ENCODE measurements around the gene HAUS1.
"Not testable (repeated sequence)": the region's sequence is repeated elsewhere in the genome, so short reads cannot be mapped to it uniquely, and the experiment has no call there.

The HAUS1 gene

GRCh38 chr18:46148810-46149209, 44.6 kb downstream of the HAUS1 start:
- peak; percentile 63 for DNase-seq
- in situ Hi-C loops (cut with HindIII; ENCODE audit: low pct_ligation_motif_present, low pct_unique_long_range_greater_than_20kb, low sequenced_read_pairs) = no loop called here

- in situ Hi-C loops (cut with HindIII; ENCODE audit: low pct_ligation_motif_present, low pct_unique_long_range_greater_than_20kb, low sequenced_read_pairs) = no loop called here
These were observed 48.2 kb downstream of the HAUS1 start for GRCh38 chr18:46152436-46152807.

GRCh38 chr18:46152808-46153617, 48.8 kb downstream of the HAUS1 start:
- DNase-seq = no peak
- in situ Hi-C loops (cut with HindIII; ENCODE audit: low pct_ligation_motif_present, low pct_unique_long_range_greater_than_20kb, low sequenced_read_pairs) = no loop called here

More at GRCh38 chr18:46152436-46152807, 48.2 kb downstream of the HAUS1 start:
- DNase-seq = peak; percentile 81

- DNase-seq = peak; percentile 90
- in situ Hi-C loops (cut with HindIII; ENCODE audit: low pct_ligation_motif_present, low pct_unique_long_range_greater_than_20kb, low sequenced_read_pairs) = no loop called here
These were observed 51.5 kb downstream of the HAUS1 start for GRCh38 chr18:46155641-46156051.

GRCh38 chr18:46156124-46156745, 52.0 kb downstream of the HAUS1 start:
- in situ Hi-C loops (cut with HindIII; ENCODE audit: low pct_ligation_motif_present, low pct_unique_long_range_greater_than_20kb, low sequenced_read_pairs) = no loop called here
- DNase-seq = no peak

- in situ Hi-C loops (cut with HindIII; ENCODE audit: low pct_ligation_motif_present, low pct_unique_long_range_greater_than_20kb, low sequenced_read_pairs) = no loop called here
- DNase-seq = no peak
These were observed 52.7 kb downstream of the HAUS1 start for GRCh38 chr18:46156843-46157242.

- in situ Hi-C loops (cut with HindIII; ENCODE audit: low pct_ligation_motif_present, low pct_unique_long_range_greater_than_20kb, low sequenced_read_pairs) = no loop called here
- DNase-seq = no peak
These were observed 54.3 kb downstream of the HAUS1 start for GRCh38 chr18:46158499-46158898.

GRCh38 chr18:46160050-46160798, 56.0 kb downstream of the HAUS1 start:
- no peak for DNase-seq

GRCh38 chr18:46160840-46161239, 56.7 kb downstream of the HAUS1 start:
- DNase-seq; in situ Hi-C loops (cut with HindIII; ENCODE audit: low pct_ligation_motif_present, low pct_unique_long_range_greater_than_20kb, low sequenced_read_pairs): not testable (repeated sequence)

More at GRCh38 chr18:46160050-46160798, 56.0 kb downstream of the HAUS1 start:
- in situ Hi-C loops (cut with HindIII; ENCODE audit: low pct_ligation_motif_present, low pct_unique_long_range_greater_than_20kb, low sequenced_read_pairs) = no loop called here

- in situ Hi-C loops (cut with HindIII; ENCODE audit: low pct_ligation_motif_present, low pct_unique_long_range_greater_than_20kb, low sequenced_read_pairs) = no loop called here
- DNase-seq = no peak
These were observed 57.7 kb downstream of the HAUS1 start for GRCh38 chr18:46161703-46162396.

- DNase-seq = no peak
- in situ Hi-C loops (cut with HindIII; ENCODE audit: low pct_ligation_motif_present, low pct_unique_long_range_greater_than_20kb, low sequenced_read_pairs) = no loop called here
These were observed 58.9 kb downstream of the HAUS1 start for GRCh38 chr18:46163091-46163490.

- in situ Hi-C loops (cut with HindIII; ENCODE audit: low pct_ligation_motif_present, low pct_unique_long_range_greater_than_20kb, low sequenced_read_pairs) = no loop called here
- DNase-seq = no peak
These were observed 59.8 kb downstream of the HAUS1 start for GRCh38 chr18:46163941-46164499.

GRCh38 chr18:46164502-46164901, 60.3 kb downstream of the HAUS1 start:
- DNase-seq; in situ Hi-C loops (cut with HindIII; ENCODE audit: low pct_ligation_motif_present, low pct_unique_long_range_greater_than_20kb, low sequenced_read_pairs): not testable (repeated sequence)

- DNase-seq = no peak
- in situ Hi-C loops (cut with HindIII; ENCODE audit: low pct_ligation_motif_present, low pct_unique_long_range_greater_than_20kb, low sequenced_read_pairs) = no loop called here
These were observed 60.7 kb downstream of the HAUS1 start for GRCh38 chr18:46164920-46165319.

GRCh38 chr18:46166261-46166970, 62.2 kb downstream of the HAUS1 start:
- no peak for DNase-seq
- in situ Hi-C loops (cut with HindIII; ENCODE audit: low pct_ligation_motif_present, low pct_unique_long_range_greater_than_20kb, low sequenced_read_pairs) = no loop called here

GRCh38 chr18:46167971-46168370, 63.8 kb downstream of the HAUS1 start:
- DNase-seq = no peak
- in situ Hi-C loops (cut with HindIII; ENCODE audit: low pct_ligation_motif_present, low pct_unique_long_range_greater_than_20kb, low sequenced_read_pairs) = no loop called here

- DNase-seq = peak; percentile 22
- in situ Hi-C loops (cut with HindIII; ENCODE audit: low pct_ligation_motif_present, low pct_unique_long_range_greater_than_20kb, low sequenced_read_pairs) = no loop called here
These were observed 65.3 kb downstream of the HAUS1 start for GRCh38 chr18:46169464-46169941.

- in situ Hi-C loops (cut with HindIII; ENCODE audit: low pct_ligation_motif_present, low pct_unique_long_range_greater_than_20kb, low sequenced_read_pairs) = no loop called here
- DNase-seq = no peak
These were observed 67.1 kb downstream of the HAUS1 start for GRCh38 chr18:46171331-46171730.

Measured in ACHN (cell line).